HCT116 (cell line): ENCODE measurements around the gene PRKCA.
A peak's percentile ranks its signal among the peaks of the same experiment; 100 is the strongest.

Experiments used
- CTCF ChIP-seq, 3 experiments: fragments of 200-600 bp in 1 of 3; sonication (generic) in 1 of 3; IDR thresholded peaks in 2 of 3; conservative IDR thresholded peaks in 1 of 3; 2 replicates each; pipeline ENCODE4 v1.5.1; 2012 to 2017; ENCODE audit warnings: low read depth in 2 of 3, low read length in 2 of 3, antibody characterized with exemption in 1 of 3, borderline replicate concordance in 1 of 3, control low read depth in 1 of 3, mild to moderate bottlenecking in 1 of 3, mixed read lengths in 1 of 3, mixed run types in 1 of 3, moderate library complexity in 1 of 3; ENCODE audit not compliant: insufficient read depth in 1 of 3
- EZH2 ChIP-seq: fragments of 200-600 bp; sonication (generic); IDR thresholded peaks from 2 replicates; pipeline ENCODE4 v1.6.1; 2017; ENCODE audit warnings: antibody characterized with exemption, mixed run types
- POLR2AphosphoS5 ChIP-seq: IDR thresholded peaks from 2 replicates; pipeline ENCODE4 v1.6.1; 2011; ENCODE audit warnings: mild to moderate bottlenecking, low read depth, low read length, moderate library complexity
- REST ChIP-seq: IDR thresholded peaks from 2 replicates; pipeline ENCODE4 v1.6.1; 2012; ENCODE audit warnings: low read depth
- ZNF274 ChIP-seq: fragments of 200-500 bp; sonication (Bioruptor generic); IDR thresholded peaks from 2 replicates; pipeline ENCODE4 v1.6.1; 2014; ENCODE audit warnings: mild to moderate bottlenecking, low read depth, low read length, inconsistent platforms

GRCh38 chr17:66676421-66676820 is 374.0 kb downstream of the PRKCA start:
- TF ChIP-seq ZNF274 (no peak), EZH2 (no peak), CTCF (IDR thresholded peaks at IDR 0.05 in 2 of 3, conservative IDR thresholded peaks at IDR 0.05 in 1 of 3; ENCODE audit: borderline replicate concordance in 1 of 3, insufficient read depth in 1 of 3, low read depth in 2 of 3, low read length in 2 of 3) (no peak), POLR2AphosphoS5 (peak; percentile 31; the same call in 1 of the 2 replicates), REST (no peak)
